T-helper 2 cell (primary cell): ENCODE data around the gene LAMA3.

Source experiments
- DNase-seq, 5 experiments: peaks; one replicate each; pipeline versions ENCODE4 v3.0.0 to v3.0.0-alpha.2; 2012 to 2022

LAMA3 gene

GRCh38 chr18:23879966-23880565, 190.8 kb downstream of the LAMA3 start:
- no peak for DNase-seq

GRCh38 chr18:23880931-23881617, 191.8 kb downstream of the LAMA3 start:
- DNase-seq, result no peak

DNA sequence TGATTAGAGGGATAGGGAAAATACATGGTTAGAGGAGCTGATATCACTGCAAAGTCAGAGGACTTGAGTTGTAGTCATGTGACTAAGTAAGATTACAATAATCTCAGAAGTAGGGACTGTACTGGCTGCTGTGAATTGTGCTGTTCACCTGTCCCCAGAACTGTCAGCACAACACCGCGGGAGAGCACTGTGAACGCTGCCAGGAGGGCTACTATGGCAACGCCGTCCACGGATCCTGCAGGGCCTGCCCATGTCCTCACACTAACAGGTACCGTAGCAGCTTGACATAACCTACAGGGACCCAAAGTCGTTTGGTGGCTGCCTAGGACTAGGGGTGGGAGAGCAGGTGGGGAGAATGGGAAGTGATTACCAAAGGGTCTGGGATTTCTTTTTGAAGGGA, 192.5 kb downstream of the LAMA3 start:
- DNase-seq, result no peak

DNA sequence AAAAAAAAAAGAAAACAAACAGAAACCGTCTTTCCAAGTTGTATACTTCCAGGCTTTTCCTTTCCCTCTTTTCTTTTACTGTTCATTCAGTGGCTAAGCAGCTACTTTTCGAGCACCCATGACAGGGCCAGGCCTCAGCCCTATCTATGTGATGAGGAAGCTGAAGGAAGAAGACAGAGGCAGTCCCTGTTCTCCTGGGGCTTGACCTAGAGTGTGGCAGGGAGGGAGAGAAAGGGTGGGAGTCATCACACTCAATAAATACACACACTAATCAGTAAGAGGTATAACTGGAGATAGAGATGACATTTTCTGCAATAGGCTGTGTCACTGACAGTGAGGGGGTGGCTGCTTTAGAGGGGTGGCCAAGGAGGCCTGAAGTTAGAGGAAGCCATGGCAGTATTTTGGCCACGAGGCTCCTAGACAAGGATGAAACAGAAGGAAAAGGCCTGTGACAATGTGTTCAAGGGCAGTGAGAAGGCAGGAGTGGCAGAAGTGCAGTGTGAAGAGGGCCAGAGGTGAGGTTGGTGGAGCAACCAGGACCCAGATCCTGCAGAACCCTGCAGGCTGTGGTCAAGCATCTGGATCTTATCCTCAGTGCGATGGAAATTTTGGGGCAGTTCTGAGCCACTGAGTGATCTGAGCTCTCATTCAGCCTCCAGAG, 193.5 kb downstream of the LAMA3 start:
- DNase-seq, result no peak

- DNase-seq, result no peak
Measured at GRCh38 chr18:23883277-23883790, 194.1 kb downstream of the LAMA3 start.

- DNase-seq, result no peak
Measured at GRCh38 chr18:23884681-23885375, 195.6 kb downstream of the LAMA3 start.

- DNase-seq, result peak in 2 of 5 experiments; percentile 46 to 70
Measured at GRCh38 chr18:23885750-23886149, 196.5 kb downstream of the LAMA3 start.

- no peak for DNase-seq
Measured at GRCh38 chr18:23887035-23887434, 197.8 kb downstream of the LAMA3 start.

DNA sequence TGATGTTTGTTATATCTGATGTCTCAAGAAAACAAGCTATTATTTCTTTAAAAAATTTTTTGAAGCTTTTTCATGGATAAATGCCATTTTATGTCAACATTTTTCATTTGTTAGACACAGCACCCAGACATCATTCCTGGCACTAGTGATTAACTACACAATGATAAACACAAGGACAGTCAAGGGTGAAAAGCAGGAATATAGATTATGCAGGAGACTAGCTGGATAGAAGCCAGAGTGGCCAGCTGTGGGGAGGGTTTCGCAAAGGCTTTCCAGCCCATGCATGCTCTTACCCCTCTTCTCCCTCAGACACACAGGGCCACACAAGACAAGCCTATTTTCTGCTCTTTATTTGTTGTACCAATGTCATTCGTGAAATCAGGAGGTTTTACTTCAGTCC, 198.2 kb downstream of the LAMA3 start:
- no peak for DNase-seq

DNA sequence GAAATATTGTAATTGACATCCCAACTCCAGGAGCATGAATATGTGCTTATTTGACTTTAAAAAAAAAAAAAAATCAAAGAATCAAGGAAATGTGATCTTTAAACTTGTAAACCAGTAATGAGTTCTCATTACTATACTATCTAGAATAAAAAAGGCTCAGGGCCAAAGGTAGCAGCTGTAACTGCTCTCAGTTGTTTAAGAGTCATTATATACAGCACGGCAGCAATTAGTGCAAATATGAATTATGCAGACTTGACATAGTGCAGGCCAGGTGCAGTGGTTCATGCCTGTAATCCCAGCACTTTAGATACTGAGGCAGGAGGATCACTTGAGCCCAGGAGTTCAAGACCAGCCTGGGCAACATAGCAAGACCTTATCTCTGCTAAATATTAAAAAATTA, 199.6 kb downstream of the LAMA3 start:
- no peak for DNase-seq

DNA sequence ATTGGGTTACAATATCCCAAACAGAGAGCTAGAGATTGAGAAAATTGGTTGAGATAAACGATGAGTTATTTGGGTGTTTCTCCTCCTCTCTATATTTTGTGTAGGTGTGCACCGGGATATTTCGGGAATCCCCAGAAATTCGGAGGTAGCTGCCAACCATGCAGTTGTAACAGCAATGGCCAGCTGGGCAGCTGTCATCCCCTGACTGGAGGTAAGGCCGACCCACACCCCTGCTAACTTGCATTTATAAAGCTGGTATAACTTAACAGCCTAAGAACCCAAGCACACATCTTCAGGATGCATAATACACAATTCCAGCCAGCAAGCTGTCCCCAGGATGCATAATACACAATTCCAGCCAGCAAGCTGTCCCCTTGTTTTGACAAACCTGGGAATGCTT, 200.7 kb downstream of the LAMA3 start:
- DNase-seq, result no peak

DNA sequence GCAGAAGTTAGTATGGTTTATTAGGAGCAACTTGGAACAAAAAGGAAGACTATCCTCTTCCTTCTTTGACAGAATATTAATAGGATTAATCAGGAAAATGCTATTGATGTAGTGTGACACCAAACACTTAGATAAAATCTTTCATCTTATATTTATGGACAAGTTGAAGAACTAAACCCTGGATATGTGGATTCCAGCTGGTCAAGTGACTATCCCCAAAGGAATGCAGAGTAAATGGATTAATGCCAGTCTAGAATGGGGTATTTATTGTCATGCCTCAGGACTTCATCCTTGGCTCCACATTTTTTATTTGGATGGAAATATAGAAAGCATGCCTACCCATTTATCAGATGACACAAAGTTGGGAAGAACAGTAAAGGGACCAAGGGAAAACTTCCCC, 201.3 kb downstream of the LAMA3 start:
- no peak for DNase-seq

GRCh38 chr18:23893653-23894052, 204.4 kb downstream of the LAMA3 start:
- DNase-seq, result no peak

DNA sequence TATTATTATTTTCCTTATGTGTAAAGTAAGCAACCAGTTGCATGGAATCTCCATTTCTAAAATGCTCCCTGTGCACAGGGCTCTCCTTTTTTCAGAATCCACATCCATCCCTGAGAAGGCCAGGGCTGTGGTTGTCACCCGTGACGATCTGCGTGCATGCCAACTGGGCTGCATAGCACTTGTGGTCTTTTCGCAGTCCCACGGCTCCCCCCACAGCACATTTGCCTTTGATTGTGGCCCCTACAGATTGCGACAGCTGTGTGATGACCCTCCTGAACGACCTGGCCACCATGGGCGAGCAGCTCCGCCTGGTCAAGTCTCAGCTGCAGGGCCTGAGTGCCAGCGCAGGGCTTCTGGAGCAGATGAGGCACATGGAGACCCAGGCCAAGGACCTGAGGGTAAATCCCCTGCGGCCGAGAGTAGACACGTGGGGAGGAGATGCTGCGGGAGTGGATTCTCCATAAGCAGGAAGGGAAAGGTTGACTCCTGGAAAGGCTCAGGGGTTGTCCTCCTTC, 205.5 kb downstream of the LAMA3 start:
- no peak for DNase-seq

DNA sequence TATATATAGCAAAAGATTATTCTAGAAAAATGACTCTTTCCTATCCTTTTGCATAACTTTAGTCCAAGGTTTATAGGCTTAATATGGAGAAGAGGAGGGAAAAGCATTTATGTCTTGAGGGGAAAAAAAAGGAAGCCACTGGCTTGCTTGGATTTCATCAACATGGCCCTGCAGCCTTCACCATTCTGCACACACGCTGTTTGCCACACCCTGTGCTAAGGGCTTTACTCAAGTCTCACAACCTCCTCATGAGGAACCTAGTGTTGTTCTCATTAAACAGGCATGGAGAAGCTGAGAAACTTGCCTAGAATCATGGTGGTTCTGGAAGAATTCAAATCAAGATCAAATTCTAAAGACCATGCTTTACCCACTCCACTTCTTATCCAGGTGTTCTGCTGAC, 208.0 kb downstream of the LAMA3 start:
- no peak for DNase-seq

DNA sequence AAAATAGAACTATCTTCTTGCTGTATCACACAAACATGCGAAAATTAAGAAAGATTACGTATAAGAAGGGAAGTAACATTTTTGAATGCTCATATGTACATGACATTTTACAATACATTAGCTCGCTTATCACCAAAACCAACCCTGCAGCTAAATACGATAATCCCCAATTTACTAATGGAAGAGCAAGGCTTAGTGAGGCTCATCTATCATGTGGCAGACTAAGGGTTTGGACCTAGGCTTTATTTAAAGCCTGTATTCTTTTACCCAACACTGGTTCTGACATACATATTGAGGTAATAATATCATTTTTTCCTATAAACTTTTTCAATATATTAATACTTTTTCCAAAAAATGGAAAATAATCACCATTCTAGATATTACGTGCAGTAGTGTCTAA, 208.5 kb downstream of the LAMA3 start:
- no peak for DNase-seq

DNA sequence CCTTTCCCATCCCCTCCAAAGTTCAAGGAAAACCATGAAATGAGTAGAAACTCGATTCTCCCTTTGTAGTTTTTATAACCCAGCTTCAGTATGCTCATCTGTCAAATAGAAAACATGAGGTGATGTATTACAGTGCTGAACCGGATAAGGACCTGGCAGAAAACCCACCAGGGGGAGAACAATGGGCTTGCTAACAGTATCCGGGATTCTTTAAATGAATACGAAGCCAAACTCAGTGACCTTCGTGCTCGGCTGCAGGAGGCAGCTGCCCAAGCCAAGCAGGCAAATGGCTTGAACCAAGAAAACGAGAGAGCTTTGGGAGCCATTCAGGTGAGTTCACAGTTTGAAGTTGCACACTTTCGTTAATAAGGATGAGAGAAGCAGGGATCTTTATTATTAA, 211.7 kb downstream of the LAMA3 start:
- no peak for DNase-seq

DNA sequence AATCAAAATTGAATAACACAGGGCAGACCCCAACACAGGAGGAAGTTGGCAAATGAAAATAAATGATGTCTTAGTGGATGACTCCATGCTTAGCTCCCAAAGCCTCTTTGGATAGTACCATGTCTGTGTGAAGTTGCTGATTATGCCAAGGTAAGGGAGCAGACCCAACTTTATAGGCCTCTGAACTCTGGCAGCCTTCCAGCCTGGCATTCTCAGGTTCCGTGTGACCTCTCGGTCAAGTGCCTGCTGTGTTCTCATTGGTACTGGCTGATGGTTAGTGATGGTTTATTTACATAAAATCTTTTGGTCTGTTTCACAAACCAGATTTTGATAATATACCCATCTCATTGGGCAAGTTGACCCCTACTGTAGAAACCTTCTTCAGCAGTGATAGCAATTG, 213.1 kb downstream of the LAMA3 start:
- DNase-seq, result no peak

DNA sequence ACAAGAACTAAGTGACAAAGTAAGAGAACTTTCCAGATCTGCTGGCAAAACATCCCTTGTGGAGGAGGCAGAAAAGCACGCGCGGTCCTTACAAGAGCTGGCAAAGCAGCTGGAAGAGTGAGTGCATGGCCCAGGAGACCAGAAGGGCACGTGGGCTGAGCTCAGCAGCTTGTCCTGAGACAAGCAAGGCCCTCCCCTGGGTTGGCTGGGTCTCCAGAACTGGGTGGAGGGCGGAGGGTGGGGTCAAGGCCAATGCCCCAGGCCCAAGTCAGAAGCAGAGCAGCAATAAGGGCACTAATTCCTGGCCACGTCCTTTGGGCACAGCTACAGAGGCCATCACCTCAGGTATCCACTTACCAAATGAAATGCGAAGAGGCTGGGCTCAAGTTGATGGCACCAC, 214.7 kb downstream of the LAMA3 start:
- DNase-seq, result no peak

- DNase-seq, result no peak
Measured at GRCh38 chr18:23906658-23907057, 217.4 kb downstream of the LAMA3 start.

DNA sequence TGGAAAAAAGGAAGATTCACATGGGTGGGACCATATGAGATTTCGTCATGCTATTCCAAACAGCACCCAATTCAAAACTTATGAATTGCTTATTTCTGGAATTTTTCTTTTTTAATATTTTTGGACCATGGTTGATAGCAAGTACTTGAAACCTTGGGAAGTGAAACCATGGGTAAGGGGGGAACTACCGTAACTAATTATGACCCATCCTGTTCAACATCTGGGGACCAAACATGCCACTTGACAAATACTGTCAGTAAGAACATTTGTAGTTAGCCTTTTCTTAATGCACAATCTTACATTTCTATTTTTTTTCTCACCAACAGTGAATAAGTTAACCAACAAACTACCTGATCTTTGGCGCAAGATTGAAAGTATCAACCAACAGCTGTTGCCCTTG, 219.6 kb downstream of the LAMA3 start:
- DNase-seq, result no peak

DNA sequence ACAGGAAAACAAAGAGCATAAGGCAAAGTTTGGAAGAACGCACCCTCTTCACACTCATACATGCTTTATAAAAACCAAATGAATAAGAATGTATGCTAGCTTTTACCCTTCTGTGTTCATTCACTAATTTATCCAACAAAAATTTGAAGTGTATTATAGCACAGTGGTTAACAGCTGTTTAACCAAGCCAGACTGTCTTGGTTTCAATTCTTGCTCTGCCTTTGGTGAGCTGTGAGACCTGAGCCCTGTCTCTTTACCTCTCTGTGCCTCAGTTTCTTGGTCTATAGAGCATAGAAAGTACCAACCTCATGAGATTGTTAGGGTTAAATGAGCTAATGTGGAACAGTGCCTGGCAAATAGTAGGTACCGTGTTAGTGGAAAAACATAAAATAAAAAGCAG, 220.8 kb downstream of the LAMA3 start:
- no peak for DNase-seq

GRCh38 chr18:23912356-23912755, 223.1 kb downstream of the LAMA3 start:
- no peak for DNase-seq
